HEK293 (cell line): ENCODE results near the gene PPIA.

Source experiments
- CTCF ChIP-seq: fragments of 450-650 bp; formaldehyde crosslinking; IDR thresholded peaks from 2 replicates; pipeline ENCODE4 v1.5.1; 2016; ENCODE audit warnings: missing biosample characterization, missing genetic modification characterization
- ELK4 ChIP-seq: IDR thresholded peaks from 2 replicates; pipeline ENCODE4 v1.6.1; 2011; ENCODE audit warnings: mild to moderate bottlenecking, low read depth, low read length, borderline replicate concordance
- GLIS1 ChIP-seq: fragments of 450-650 bp; formaldehyde crosslinking; IDR thresholded peaks from 2 replicates; pipeline ENCODE4 v1.5.1; 2016; ENCODE audit warnings: missing biosample characterization, missing genetic modification characterization
- KLF7 ChIP-seq: fragments of 450-650 bp; formaldehyde crosslinking; IDR thresholded peaks from 2 replicates; pipeline ENCODE4 v1.5.1; 2016; ENCODE audit warnings: missing biosample characterization, missing genetic modification characterization, borderline replicate concordance
- YY2 ChIP-seq: fragments of 450-650 bp; formaldehyde crosslinking; IDR thresholded peaks from 2 replicates; pipeline ENCODE4 v1.5.1; 2016; ENCODE audit warnings: missing biosample characterization, missing genetic modification characterization
- ZBTB11 ChIP-seq: fragments of 450-650 bp; formaldehyde crosslinking; conservative IDR thresholded peaks from 2 replicates; pipeline ENCODE4 v1.5.1; 2016; ENCODE audit warnings: low read depth, missing biosample characterization, missing genetic modification characterization
- ZBTB21 ChIP-seq: fragments of 450-650 bp; formaldehyde crosslinking; IDR thresholded peaks from 2 replicates; pipeline ENCODE4 v1.5.1; 2017; ENCODE audit warnings: missing biosample characterization, missing genetic modification characterization
- ZEB2 ChIP-seq: fragments of 450-650 bp; formaldehyde crosslinking; IDR thresholded peaks from 2 replicates; pipeline ENCODE4 v1.5.1; 2016; ENCODE audit warnings: missing biosample characterization, missing genetic modification characterization
- ZFP3 ChIP-seq: fragments of 450-650 bp; formaldehyde crosslinking; IDR thresholded peaks from 2 replicates; pipeline ENCODE4 v1.5.1; 2016; ENCODE audit warnings: low read depth, missing biosample characterization, missing genetic modification characterization
- ZNF10 ChIP-seq: fragments of 450-650 bp; formaldehyde crosslinking; IDR thresholded peaks from 2 replicates; pipeline ENCODE4 v1.5.1; 2017; ENCODE audit warnings: missing biosample characterization, missing genetic modification characterization
- ZNF174 ChIP-seq: fragments of 450-650 bp; formaldehyde crosslinking; IDR thresholded peaks from 2 replicates; pipeline ENCODE4 v1.5.0; 2017; ENCODE audit warnings: missing biosample characterization, mild to moderate bottlenecking, missing genetic modification characterization
- ZNF221 ChIP-seq: fragments of 450-650 bp; formaldehyde crosslinking; IDR thresholded peaks from 2 replicates; pipeline ENCODE4 v1.5.1; 2017; ENCODE audit warnings: missing biosample characterization, missing genetic modification characterization, borderline replicate concordance
- ZNF311 ChIP-seq: fragments of 450-650 bp; formaldehyde crosslinking; IDR thresholded peaks from 2 replicates; pipeline ENCODE4 v1.5.1; 2017; ENCODE audit warnings: missing biosample characterization, missing genetic modification characterization, borderline replicate concordance
- ZNF350 ChIP-seq: fragments of 450-650 bp; formaldehyde crosslinking; IDR thresholded peaks from 2 replicates; pipeline ENCODE4 v1.5.0; 2017; ENCODE audit warnings: missing biosample characterization, mild to moderate bottlenecking, missing genetic modification characterization
- ZNF433 ChIP-seq: fragments of 450-650 bp; formaldehyde crosslinking; IDR thresholded peaks from 2 replicates; pipeline ENCODE4 v1.5.1; 2016; ENCODE audit warnings: missing biosample characterization, missing genetic modification characterization, low read depth
- ZNF488 ChIP-seq: fragments of 450-650 bp; formaldehyde crosslinking; IDR thresholded peaks from 2 replicates; pipeline ENCODE4 v1.5.1; 2016; ENCODE audit warnings: missing biosample characterization, missing genetic modification characterization
- ZNF530 ChIP-seq: fragments of 450-650 bp; formaldehyde crosslinking; IDR thresholded peaks from 2 replicates; pipeline ENCODE4 v1.5.1; 2016; ENCODE audit warnings: low read depth, missing biosample characterization, missing genetic modification characterization
- ZNF544 ChIP-seq: fragments of 450-650 bp; formaldehyde crosslinking; IDR thresholded peaks from 2 replicates; pipeline ENCODE4 v1.5.0; 2017; ENCODE audit warnings: missing biosample characterization, missing genetic modification characterization
- ZNF571 ChIP-seq: fragments of 450-650 bp; formaldehyde crosslinking; IDR thresholded peaks from 2 replicates; pipeline ENCODE4 v1.5.0; 2017; ENCODE audit warnings: missing biosample characterization, missing genetic modification characterization
- ZNF610 ChIP-seq: fragments of 450-650 bp; formaldehyde crosslinking; IDR thresholded peaks from 2 replicates; pipeline ENCODE4 v1.5.1; 2016; ENCODE audit warnings: missing biosample characterization, missing genetic modification characterization, borderline replicate concordance
- ZNF639 ChIP-seq: fragments of 450-650 bp; formaldehyde crosslinking; IDR thresholded peaks from 2 replicates; pipeline ENCODE4 v1.5.1; 2016; ENCODE audit warnings: missing biosample characterization, missing genetic modification characterization
- ZNF658 ChIP-seq: fragments of 450-650 bp; formaldehyde crosslinking; IDR thresholded peaks from 2 replicates; pipeline ENCODE4; 2016; ENCODE audit warnings: missing biosample characterization, missing genetic modification characterization
- ZNF692 ChIP-seq: fragments of 450-650 bp; formaldehyde crosslinking; IDR thresholded peaks from 2 replicates; pipeline ENCODE4 v1.5.1; 2016; ENCODE audit warnings: missing biosample characterization, missing genetic modification characterization
- ZNF707 ChIP-seq: fragments of 450-650 bp; formaldehyde crosslinking; IDR thresholded peaks from 2 replicates; pipeline ENCODE4 v1.5.1; 2016; ENCODE audit warnings: missing biosample characterization, missing genetic modification characterization
- ZNF747 ChIP-seq: fragments of 450-650 bp; formaldehyde crosslinking; IDR thresholded peaks from 2 replicates; pipeline ENCODE4 v1.5.1; 2016; ENCODE audit warnings: missing biosample characterization, missing genetic modification characterization
- ZNF768 ChIP-seq: fragments of 450-650 bp; formaldehyde crosslinking; IDR thresholded peaks from 2 replicates; pipeline ENCODE4 v1.5.1; 2018; ENCODE audit warnings: missing biosample characterization, mild to moderate bottlenecking, missing genetic modification characterization
- ZNF837 ChIP-seq: fragments of 450-650 bp; formaldehyde crosslinking; IDR thresholded peaks from 2 replicates; pipeline ENCODE4 v1.5.1; 2016; ENCODE audit warnings: missing biosample characterization, missing genetic modification characterization
- ZSCAN5A ChIP-seq: fragments of 450-650 bp; formaldehyde crosslinking; IDR thresholded peaks from 2 replicates; pipeline ENCODE4 v1.5.1; 2016; ENCODE audit warnings: missing biosample characterization, missing genetic modification characterization

The PPIA gene

GRCh38 chr7:44847920-44848634 is 51.6 kb downstream of the PPIA start, which contains the start of gene H2AZ2 (continued):
- TF ChIP-seq ZNF639 (tag by site-specific recombination) (peak; percentile 88; the same call in 1 of the 2 replicates), ZNF837 (no peak), ZNF571 (tag by site-specific recombination) (no peak), ZNF433 (no peak), ZNF707 (tag by site-specific recombination) (no peak), ZSCAN5A (tag by site-specific recombination) (no peak), ZFP3 (tag by site-specific recombination) (no peak), ZNF10 (tag by site-specific recombination) (peak; percentile 91), ZNF768 (tag by site-specific recombination) (no peak), GLIS1 (peak; percentile 40; the same call in 1 of the 2 replicates), ZNF530 (tag by site-specific recombination) (no peak), ZEB2 (tag by site-specific recombination) (peak; percentile 66; the same call in 1 of the 2 replicates), ZNF658 (tag by site-specific recombination) (no peak), ZNF311 (tag by site-specific recombination) (no peak), ZBTB11 (0 out of 2 replicates have a peak, but pooled peaks have one; percentile 1), YY2 (tag by site-specific recombination) (no peak; the same call in 1 of the 2 replicates), ZNF544 (tag by site-specific recombination) (no peak), ZNF174 (no peak), ZNF692 (tag by site-specific recombination) (peak; percentile 53; the same call in 1 of the 2 replicates), ZNF488 (tag by site-specific recombination) (no peak), ZNF610 (tag by site-specific recombination) (0 out of 2 replicates have a peak, but pooled peaks have one; percentile 32), ZNF747 (tag by site-specific recombination) (no peak), CTCF (tag by site-specific recombination) (no peak), ZNF350 (tag by site-specific recombination) (no peak), ZBTB21 (0 out of 2 replicates have a peak, but pooled peaks have one; percentile 25), KLF7 (tag by site-specific recombination) (no peak; the same call in 1 of the 2 replicates), ELK4 (no peak), ZNF221 (tag by site-specific recombination) (no peak)
